Hematopoietic multipotent progenitor cell (in vitro differentiated cells): ENCODE results near the gene ACAD11. TPM values are rescaled to one million over a fixed set of nuclear protein-coding genes. Genes with fewer than 3 reads are reported as not detected.
"Not testable (repeated sequence)": the region's sequence is repeated elsewhere in the genome, so short reads cannot be mapped to it uniquely, and the experiment has no call there.

Experiments
- DNase-seq, 3 donors: peaks; one replicate each; pipeline ENCODE4 v3.0.0-alpha.2; 2011 to 2015; ENCODE audit warnings: low read depth in 2 of 3, low spot score in 2 of 3
- total RNA-seq: library from RNA; depleted of rRNA; stranded (reverse); fragments of >200 nt; gene quantifications from one replicate; pipeline ENCODE4 v1.2.3, GENCODE V29; 2012

The ACAD11 gene
- total RNA-seq, 1 donor, result 17.8 TPM

GRCh38 chr3:132556508-132557159 lies 103.0 kb downstream of the ACAD11 start:
- no peak for DNase-seq

DNA sequence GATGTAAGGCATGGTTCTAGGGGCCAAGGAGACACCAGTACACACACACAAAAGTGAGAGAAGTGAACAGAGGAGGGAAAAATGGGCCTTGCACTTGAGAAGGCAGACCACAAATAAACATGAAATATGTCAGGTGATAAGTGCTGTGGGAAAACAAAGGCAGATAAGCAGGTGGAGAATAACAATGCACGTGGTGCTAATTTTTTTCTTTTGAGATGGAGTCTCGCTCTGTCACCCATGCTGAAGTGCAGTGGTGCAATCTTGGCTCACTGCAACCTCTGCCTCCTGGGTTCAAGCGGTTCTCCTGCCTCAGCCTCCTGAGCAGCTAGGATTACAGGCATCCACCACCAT lies 103.6 kb downstream of the ACAD11 start:
- DNase-seq, result not testable (repeated sequence)

- DNase-seq, result no peak
These were observed 104.1 kb downstream of the ACAD11 start for GRCh38 chr3:132555306-132556035.

- no peak for DNase-seq
These were observed 105.2 kb downstream of the ACAD11 start for GRCh38 chr3:132554437-132554836.

GRCh38 chr3:132553826-132554225 lies 105.8 kb downstream of the ACAD11 start:
- no peak for DNase-seq

- DNase-seq, result peak in 1 of 3 donors; percentile 36
These were observed 108.9 kb downstream of the ACAD11 start for GRCh38 chr3:132550579-132551305.

DNA sequence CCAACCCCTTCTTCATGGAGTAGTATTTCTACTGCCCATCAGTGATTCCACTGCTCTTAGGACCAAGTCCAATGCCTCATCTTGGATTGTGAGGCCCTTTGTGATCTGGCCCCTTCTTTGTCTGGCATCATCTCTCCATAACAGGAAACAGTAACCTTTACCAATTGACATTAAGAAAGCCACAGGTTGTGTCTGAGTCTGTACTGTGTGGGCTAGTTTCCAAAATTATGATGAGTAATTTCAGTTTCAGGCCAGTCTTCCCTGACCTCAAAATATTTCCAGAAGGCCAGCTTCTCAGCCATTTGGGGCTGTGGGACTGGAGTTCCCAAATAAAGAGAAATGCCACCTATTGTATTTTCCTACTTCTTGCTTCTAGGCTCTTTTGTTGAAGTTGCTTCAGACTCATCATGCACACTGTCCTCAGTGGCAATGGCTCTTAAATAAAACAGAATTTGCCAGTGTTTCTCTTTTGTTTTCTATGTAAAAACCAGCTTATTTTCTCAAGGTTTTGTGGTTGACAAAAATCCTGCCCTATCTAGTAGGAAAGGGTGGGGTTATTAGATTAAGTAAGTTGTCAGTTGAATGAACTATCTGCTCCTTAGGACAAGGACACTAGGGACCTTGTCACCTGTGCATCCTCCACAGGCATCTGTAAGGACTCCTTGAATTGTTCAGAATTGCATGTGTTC lies 109.6 kb downstream of the ACAD11 start:
- no peak for DNase-seq

GRCh38 chr3:132549169-132549568 lies 110.4 kb downstream of the ACAD11 start:
- no peak for DNase-seq

DNA sequence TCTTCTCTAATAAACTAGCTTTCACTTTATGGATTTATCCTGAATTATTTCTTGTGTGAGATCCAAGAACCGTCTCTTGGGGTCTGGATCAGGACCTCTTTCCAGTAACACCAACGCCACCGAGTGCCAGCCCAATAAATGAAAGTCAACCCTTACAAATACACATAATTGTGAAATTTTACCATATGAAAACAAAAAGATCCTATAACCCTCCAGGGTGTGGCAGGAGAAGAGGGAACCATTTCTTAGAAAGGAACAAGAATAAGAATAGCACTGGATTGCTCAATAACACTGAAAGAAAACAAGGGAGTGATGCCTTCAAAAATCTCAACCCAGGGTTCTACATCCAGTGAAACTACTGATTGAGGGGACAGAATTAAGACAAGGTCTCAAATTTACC lies 114.1 kb downstream of the ACAD11 start:
- no peak for DNase-seq

DNA sequence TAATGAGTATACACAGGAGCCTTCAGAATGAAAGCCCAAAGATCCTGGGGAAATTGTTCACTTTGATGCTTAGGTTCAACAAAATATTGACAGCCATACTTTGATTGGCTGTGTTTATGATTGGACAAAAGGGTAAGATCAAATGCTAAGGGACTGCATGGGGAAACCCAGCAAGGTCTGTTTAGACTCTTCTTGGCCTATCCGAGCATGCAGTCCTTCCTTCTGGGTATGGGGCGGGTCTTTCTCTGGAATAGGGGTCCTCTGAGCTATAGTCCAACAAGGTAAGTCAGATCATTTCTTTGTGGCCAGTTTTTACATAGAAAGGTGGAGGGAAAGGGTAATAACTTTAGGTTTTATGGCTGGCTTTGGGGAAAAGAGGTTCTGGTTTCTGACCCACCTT lies 115.5 kb downstream of the ACAD11 start:
- no peak for DNase-seq

DNA sequence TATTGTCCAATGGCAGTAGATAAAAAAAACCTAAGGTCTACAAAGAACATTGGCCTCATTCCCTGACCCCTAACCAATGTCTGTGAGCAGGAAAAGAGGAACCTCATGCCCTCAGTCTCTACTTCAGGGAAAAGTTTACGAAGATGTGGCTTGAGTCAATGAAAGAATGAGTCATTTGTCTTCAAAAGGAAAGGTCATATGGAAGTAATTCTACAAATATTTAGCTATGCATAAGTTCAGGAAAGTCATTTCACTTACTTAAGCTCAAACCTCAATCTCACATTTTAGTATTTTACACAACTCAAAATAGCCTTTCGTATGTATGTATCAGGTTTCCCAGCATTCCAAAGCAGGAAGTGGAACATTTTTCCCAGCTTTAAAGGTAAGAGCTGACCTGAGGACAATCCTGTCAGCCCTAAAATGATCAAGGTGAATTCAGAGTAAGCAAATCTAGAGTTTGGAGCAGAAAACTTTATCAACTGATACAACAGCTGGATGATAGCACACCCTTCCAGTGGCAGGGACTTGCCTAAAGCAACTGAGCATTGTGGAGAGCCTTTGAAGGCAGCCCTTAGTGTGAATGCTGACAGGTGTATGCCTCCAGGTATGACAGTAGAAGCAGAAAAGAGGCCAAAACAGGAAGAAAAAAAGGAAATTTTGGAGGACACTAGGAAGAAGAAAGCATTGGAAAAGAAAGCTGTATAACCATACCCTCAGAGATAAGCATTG lies 116.4 kb downstream of the ACAD11 start:
- DNase-seq, result peak in 1 of 3 donors; percentile 15

DNA sequence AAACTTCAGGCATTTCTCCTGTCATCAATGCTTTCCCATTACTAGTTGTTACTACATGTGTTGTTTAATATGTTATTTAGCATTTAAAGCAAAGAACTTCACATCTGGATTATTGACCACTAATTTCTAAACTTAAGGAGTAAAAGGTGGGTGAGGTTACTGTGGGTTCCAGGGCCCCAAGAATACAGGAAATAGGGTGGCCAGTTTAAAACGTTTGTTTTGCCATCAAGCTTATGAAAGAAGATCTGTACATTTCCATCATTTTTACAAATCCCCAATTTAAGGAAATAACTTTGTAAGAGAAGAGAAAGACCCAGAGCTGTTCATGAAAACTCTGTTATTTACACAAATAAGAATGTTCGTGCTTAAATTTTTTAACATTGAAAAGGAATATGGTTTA lies 117.0 kb downstream of the ACAD11 start:
- DNase-seq, result no peak

GRCh38 chr3:132539681-132540080 lies 119.9 kb downstream of the ACAD11 start:
- no peak for DNase-seq

DNA sequence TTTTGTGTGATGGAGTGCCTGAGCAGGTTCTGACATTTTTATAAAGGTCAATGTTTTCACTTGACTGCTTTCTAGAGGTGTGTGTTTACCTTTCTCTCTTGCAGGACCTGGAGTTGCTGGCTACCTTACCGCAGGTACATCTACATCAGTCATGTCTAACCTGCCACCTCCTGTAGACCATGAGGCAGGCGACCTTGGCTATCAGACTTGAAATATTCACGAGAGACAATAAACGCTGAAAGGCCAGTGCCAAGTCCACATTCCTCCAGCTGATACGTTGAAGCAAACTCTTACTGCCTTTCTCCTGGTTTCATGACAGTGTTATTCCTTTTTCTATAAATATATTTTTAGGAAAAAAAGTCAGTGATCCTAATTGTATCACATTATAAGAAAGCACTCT lies 121.5 kb downstream of the ACAD11 start:
- no peak for DNase-seq

DNA sequence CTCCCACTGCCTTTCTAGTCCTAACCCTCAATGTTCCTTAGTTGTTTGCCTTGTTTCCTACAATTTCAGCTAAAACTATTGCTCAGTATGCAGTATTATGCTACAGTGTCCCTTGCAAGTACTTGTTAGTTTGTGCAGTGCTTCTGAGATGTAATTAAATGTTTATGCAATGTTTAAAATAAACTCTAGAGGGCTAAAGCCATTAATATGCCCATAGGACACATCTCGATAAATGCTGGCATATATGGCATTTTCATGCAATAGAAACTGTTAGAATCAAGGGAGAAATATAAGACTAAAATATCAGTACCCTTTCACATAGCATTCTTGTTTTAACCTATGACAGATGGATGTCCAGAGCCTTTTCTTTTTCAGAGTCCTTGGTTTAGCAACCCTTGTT lies 122.3 kb downstream of the ACAD11 start:
- DNase-seq, result no peak

- no peak for DNase-seq
These were observed 123.0 kb downstream of the ACAD11 start for GRCh38 chr3:132536442-132537153.

GRCh38 chr3:132535575-132536441 lies 123.8 kb downstream of the ACAD11 start:
- DNase-seq, result peak; percentile 14 to 78 (median 59)

DNA sequence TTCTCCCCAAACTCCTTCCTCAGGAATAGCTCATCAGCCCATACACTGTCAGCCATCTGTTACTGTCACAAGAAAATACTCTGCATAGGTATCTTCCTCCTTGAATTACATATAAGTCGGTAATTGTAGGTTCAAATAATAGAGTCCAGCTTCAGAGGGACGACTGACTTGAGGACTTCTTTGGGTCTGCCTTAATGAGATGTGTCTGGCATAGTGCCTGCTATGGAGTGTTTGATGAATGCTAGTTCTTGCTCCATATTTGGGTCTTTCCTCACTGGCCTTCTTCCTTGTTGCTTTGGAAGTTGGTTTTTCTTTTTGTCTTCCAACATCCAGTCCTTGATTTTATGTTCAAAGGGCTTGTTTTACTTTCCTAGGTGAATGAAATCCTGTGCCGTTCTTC lies 129.0 kb downstream of the ACAD11 start:
- no peak for DNase-seq

DNA sequence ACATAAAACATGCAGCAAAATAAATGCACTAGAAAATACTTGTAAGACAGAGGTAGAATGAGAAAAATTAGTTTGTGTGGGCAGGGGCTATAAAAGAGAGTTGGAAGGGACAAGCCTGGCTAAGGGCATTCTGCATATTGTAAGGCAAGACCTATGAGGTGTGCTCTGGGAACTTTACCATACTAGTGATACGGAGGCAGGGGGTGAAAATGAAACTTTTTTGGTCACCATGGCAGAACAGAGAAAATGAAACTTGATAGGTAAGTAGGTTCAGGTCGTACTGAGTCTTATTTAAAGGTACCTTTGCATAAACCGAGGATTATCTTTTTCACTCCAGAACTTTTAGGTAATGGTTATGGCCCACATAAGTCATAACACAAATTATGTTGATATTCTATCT lies 137.3 kb downstream of the ACAD11 start:
- no peak for DNase-seq
